ENCODE measurements around the gene NUP85.

GRCh38 chr17:75163074-75163473 is 42.4 kb upstream of the NUP85 start:
- TF ChIP-seq CTCF (IDR thresholded peaks at IDR 0.05), result no peak
- no peak for TF ChIP-seq EP300 (IDR thresholded peaks at IDR 0.05)

All from gastroesophageal sphincter (tissue), 3 donors.